OCI-LY7 (cell line): ENCODE data around the gene FTO.

ENCODE experiments used
- CTCF ChIP-seq: fragments of 200-600 bp; sonication (generic); conservative IDR thresholded peaks from 2 replicates; pipeline ENCODE4 v1.5.1; 2014; ENCODE audit warnings: mild to moderate bottlenecking, antibody characterized with exemption, low read length, moderate library complexity, mixed read lengths
- EZH2phosphoT487 ChIP-seq: fragments of 200-600 bp; sonication (generic); IDR thresholded peaks from 2 replicates; pipeline ENCODE4 v1.6.1; 2018; ENCODE audit warnings: low read depth, borderline replicate concordance, mild to moderate bottlenecking, mixed run types, antibody characterized with exemption, low read length, moderate library complexity, mixed read lengths

- TF ChIP-seq CTCF (no peak), EZH2phosphoT487 (no peak)
Observed at GRCh38 chr16:54067322-54068065, 363.5 kb downstream of the FTO start.
